SIG-M5 treated with dmso at 0.1 percent for 504 hours (cell line): ENCODE data around the gene IRF4.
"Not testable (repeated sequence)": the region's sequence is repeated elsewhere in the genome, so short reads cannot be mapped to it uniquely, and the experiment has no call there.

ENCODE experiments used
- DNase-seq: peaks from one replicate; lab custom pipeline; 2025; ENCODE audit not compliant: unreplicated experiment; lab: John Stamatoyannopoulos, UW

Gene IRF4

GRCh38 chr6:415087-415486 lies 23.5 kb downstream of the IRF4 start:
- DNase-seq, result no peak

- DNase-seq, result no peak
These were observed 29.7 kb downstream of the IRF4 start for GRCh38 chr6:421211-421610.

- DNase-seq, result peak; percentile 17
These were observed 31.0 kb downstream of the IRF4 start for GRCh38 chr6:422433-423054.

- no peak for DNase-seq
These were observed 31.7 kb downstream of the IRF4 start for GRCh38 chr6:423055-423798.

- no peak for DNase-seq
These were observed 32.3 kb downstream of the IRF4 start for GRCh38 chr6:423799-424345.

- DNase-seq, result no peak
These were observed 33.3 kb downstream of the IRF4 start for GRCh38 chr6:424741-425417.

GRCh38 chr6:425418-425788 lies 33.9 kb downstream of the IRF4 start:
- DNase-seq, result not testable (repeated sequence)

GRCh38 chr6:426198-426738 lies 34.7 kb downstream of the IRF4 start:
- DNase-seq, result not testable (repeated sequence)

GRCh38 chr6:428047-428603 lies 36.6 kb downstream of the IRF4 start:
- no peak for DNase-seq

GRCh38 chr6:429515-430121 lies 38.1 kb downstream of the IRF4 start:
- no peak for DNase-seq

- no peak for DNase-seq
These were observed 40.0 kb downstream of the IRF4 start for GRCh38 chr6:431504-431903.

GRCh38 chr6:431986-432385 lies 40.4 kb downstream of the IRF4 start:
- no peak for DNase-seq

- no peak for DNase-seq
These were observed 42.6 kb downstream of the IRF4 start for GRCh38 chr6:434051-434705.

GRCh38 chr6:435441-436307 lies 44.1 kb downstream of the IRF4 start:
- DNase-seq, result no peak

- no peak for DNase-seq
These were observed 44.9 kb downstream of the IRF4 start for GRCh38 chr6:436308-437036.

- DNase-seq, result no peak
These were observed 45.5 kb downstream of the IRF4 start for GRCh38 chr6:437037-437392.

- DNase-seq, result no peak
These were observed 47.1 kb downstream of the IRF4 start for GRCh38 chr6:438634-439170.

- no peak for DNase-seq
These were observed 48.2 kb downstream of the IRF4 start for GRCh38 chr6:439641-440167.
